Central memory CD8-positive, alpha-beta T cell (primary cell): ENCODE data around the gene GAPDHS.
A peak's percentile ranks its signal among the peaks of the same experiment; 100 is the strongest.

Experiments
- ATAC-seq: fragments of 150-1000 bp; cut with Tn5 transposase; replicated peaks from 2 replicates; pipeline ENCODE4 v1.10.0; 2022; ENCODE audit warnings: mild to moderate bottlenecking, moderate FRiP score, moderate number of reproducible peaks; ENCODE audit not compliant: poor library complexity, severe bottlenecking; ENCODE audit errors: extremely low read depth
- DNase-seq, 2 donors: peaks; one replicate each; pipeline ENCODE4 v3.0.0; 2021; ENCODE audit warnings: low spot score in 2 of 2
- H3K27ac Mint-ChIP-seq: one replicate; pipeline ENCODE4 v1.8.0; 2022; ENCODE audit warnings: low read depth, mild to moderate bottlenecking, moderate library complexity, mixed read lengths
- H3K27me3 Mint-ChIP-seq: one replicate; pipeline ENCODE4 v1.8.0; 2022; ENCODE audit warnings: mixed read lengths
- H3K36me3 Mint-ChIP-seq: one replicate; pipeline ENCODE4 v1.8.0; 2022; ENCODE audit warnings: mild to moderate bottlenecking, moderate library complexity, mixed read lengths; ENCODE audit not compliant: insufficient read depth
- H3K4me1 Mint-ChIP-seq: one replicate; pipeline ENCODE4 v1.8.0; 2022; ENCODE audit warnings: mixed read lengths
- H3K4me3 Mint-ChIP-seq: one replicate; pipeline ENCODE4 v1.8.0; 2022; ENCODE audit warnings: mild to moderate bottlenecking, moderate library complexity, mixed read lengths
- H3K9me3 Mint-ChIP-seq: one replicate; pipeline ENCODE4 v1.8.0; 2022; ENCODE audit warnings: mixed read lengths

Gene GAPDHS

GRCh38 chr19:35533201-35533821, at the start of gene GAPDHS:
Gene GAPDHS (plus strand): TSS chr19:35533456. CDS start chr19:35533528, 72 bp downstream.
- ATAC-seq (no peak), DNase-seq (no peak)
- no peak within 1 kb of the TSS for H3K27ac Mint-ChIP-seq
- H3K27me3 Mint-ChIP-seq, result peaks cover 65% of the 10 kb centered on the region
- H3K4me1 Mint-ChIP-seq, result peaks cover 15% of the 10 kb centered on the region
- peak within 1 kb of the TSS; percentile 57 for H3K4me3 Mint-ChIP-seq
- peaks cover 2% of the 10 kb centered on the region for H3K36me3 Mint-ChIP-seq
- no peaks in the 10 kb centered on the region for H3K9me3 Mint-ChIP-seq

- ATAC-seq (no peak), DNase-seq (no peak)
- Mint-ChIP-seq H3K36me3 (no peaks in the 10 kb centered on the region), H3K27me3 (peaks cover 22% of the 10 kb centered on the region), H3K4me3 (no peak overlapping the region), H3K27ac (no peak overlapping the region), H3K9me3 (no peaks in the 10 kb centered on the region), H3K4me1 (no peaks in the 10 kb centered on the region)
Observed at GRCh38 chr19:35484252-35485036, 48.8 kb upstream of the GAPDHS start.

- H3K36me3 Mint-ChIP-seq, result no peaks in the 10 kb centered on the region
- no peak for ATAC-seq
- no peak for DNase-seq
- peaks cover 41% of the 10 kb centered on the region for H3K27me3 Mint-ChIP-seq
- no peaks in the 10 kb centered on the region for H3K4me1 Mint-ChIP-seq
- H3K9me3 Mint-ChIP-seq, result no peaks in the 10 kb centered on the region
- H3K27ac Mint-ChIP-seq, result no peak overlapping the region
- no peak overlapping the region for H3K4me3 Mint-ChIP-seq
Observed at GRCh38 chr19:35486268-35486708, 47.0 kb upstream of the GAPDHS start.

- no peak overlapping the region for H3K27ac Mint-ChIP-seq
- no peaks in the 10 kb centered on the region for H3K9me3 Mint-ChIP-seq
- no peak overlapping the region for H3K4me3 Mint-ChIP-seq
- H3K36me3 Mint-ChIP-seq, result no peaks in the 10 kb centered on the region
- ATAC-seq, result no peak
- H3K4me1 Mint-ChIP-seq, result no peaks in the 10 kb centered on the region
- no peak for DNase-seq
- peaks cover 49% of the 10 kb centered on the region for H3K27me3 Mint-ChIP-seq
Observed at GRCh38 chr19:35487656-35488182, 45.5 kb upstream of the GAPDHS start.

- H3K9me3 Mint-ChIP-seq, result no peaks in the 10 kb centered on the region
- H3K4me3 Mint-ChIP-seq, result no peak overlapping the region
- no peak for ATAC-seq
- H3K27ac Mint-ChIP-seq, result no peak overlapping the region
- no peaks in the 10 kb centered on the region for H3K4me1 Mint-ChIP-seq
- no peak for DNase-seq
- H3K27me3 Mint-ChIP-seq, result peaks cover 55% of the 10 kb centered on the region
- no peaks in the 10 kb centered on the region for H3K36me3 Mint-ChIP-seq
Observed at GRCh38 chr19:35488677-35489076, 44.6 kb upstream of the GAPDHS start.

GRCh38 chr19:35490364-35490763, 42.9 kb upstream of the GAPDHS start, which contains the start of gene KRTDAP:
Gene KRTDAP (minus strand): TSS chr19:35490464. CDS start chr19:35490442, 22 bp downstream.
- Mint-ChIP-seq H3K27me3 (peaks cover 55% of the 10 kb centered on the region), H3K4me3 (no peak within 1 kb of the TSS), H3K36me3 (no peaks in the 10 kb centered on the region), H3K4me1 (peaks cover 7% of the 10 kb centered on the region), H3K27ac (no peak within 1 kb of the TSS), H3K9me3 (no peaks in the 10 kb centered on the region)
- ATAC-seq (no peak), DNase-seq (no peak)

GRCh38 chr19:35491836-35492360, 41.4 kb upstream of the GAPDHS start:
- peaks cover 50% of the 10 kb centered on the region for H3K27me3 Mint-ChIP-seq
- peaks cover 2% of the 10 kb centered on the region for H3K36me3 Mint-ChIP-seq
- H3K27ac Mint-ChIP-seq, result no peak overlapping the region
- H3K4me1 Mint-ChIP-seq, result peaks cover 9% of the 10 kb centered on the region
- no peak overlapping the region for H3K4me3 Mint-ChIP-seq
- ATAC-seq, result no peak
- no peaks in the 10 kb centered on the region for H3K9me3 Mint-ChIP-seq
- DNase-seq, result no peak

GRCh38 chr19:35493971-35494370, 39.3 kb upstream of the GAPDHS start:
- Mint-ChIP-seq H3K27me3 (peaks cover 34% of the 10 kb centered on the region), H3K9me3 (no peaks in the 10 kb centered on the region), H3K27ac (no peak overlapping the region), H3K4me3 (no peak overlapping the region), H3K4me1 (peaks cover 9% of the 10 kb centered on the region), H3K36me3 (peaks cover 2% of the 10 kb centered on the region)
- no peak for ATAC-seq
- no peak for DNase-seq

GRCh38 chr19:35495107-35496064, 37.9 kb upstream of the GAPDHS start:
- H3K9me3 Mint-ChIP-seq, result no peaks in the 10 kb centered on the region
- H3K4me3 Mint-ChIP-seq, result no peak overlapping the region
- no peak overlapping the region for H3K27ac Mint-ChIP-seq
- ATAC-seq, result peak; percentile 68
- peaks cover 24% of the 10 kb centered on the region for H3K27me3 Mint-ChIP-seq
- H3K4me1 Mint-ChIP-seq, result peaks cover 9% of the 10 kb centered on the region
- peak; percentile 41 to 51 for DNase-seq
- peaks cover 2% of the 10 kb centered on the region for H3K36me3 Mint-ChIP-seq

GRCh38 chr19:35497406-35497805, 35.9 kb upstream of the GAPDHS start:
- no peaks in the 10 kb centered on the region for H3K9me3 Mint-ChIP-seq
- peaks cover 2% of the 10 kb centered on the region for H3K36me3 Mint-ChIP-seq
- peaks cover 15% of the 10 kb centered on the region for H3K4me1 Mint-ChIP-seq
- no peak overlapping the region for H3K4me3 Mint-ChIP-seq
- ATAC-seq, result no peak
- no peak for DNase-seq
- peaks cover 18% of the 10 kb centered on the region for H3K27me3 Mint-ChIP-seq
- H3K27ac Mint-ChIP-seq, result no peak overlapping the region

GRCh38 chr19:35498220-35498619, 35.0 kb upstream of the GAPDHS start:
- Mint-ChIP-seq H3K36me3 (peaks cover 2% of the 10 kb centered on the region), H3K27me3 (peaks cover 18% of the 10 kb centered on the region), H3K27ac (no peak overlapping the region), H3K4me1 (peaks cover 15% of the 10 kb centered on the region), H3K4me3 (no peak overlapping the region), H3K9me3 (no peaks in the 10 kb centered on the region)
- no peak for ATAC-seq
- no peak for DNase-seq

- DNase-seq (no peak), ATAC-seq (no peak)
- H3K9me3 Mint-ChIP-seq, result no peaks in the 10 kb centered on the region
Observed at GRCh38 chr19:35498984-35499527, 34.2 kb upstream of the GAPDHS start.

More at GRCh38 chr19:35498984-35499527, 34.2 kb upstream of the GAPDHS start:
- Mint-ChIP-seq H3K27ac (no peak overlapping the region), H3K4me3 (no peak overlapping the region), H3K36me3 (peaks cover 2% of the 10 kb centered on the region), H3K4me1 (peaks cover 15% of the 10 kb centered on the region), H3K27me3 (peaks cover 22% of the 10 kb centered on the region)
